ENCODE results near the gene CTIF.

The CTIF gene

DNA sequence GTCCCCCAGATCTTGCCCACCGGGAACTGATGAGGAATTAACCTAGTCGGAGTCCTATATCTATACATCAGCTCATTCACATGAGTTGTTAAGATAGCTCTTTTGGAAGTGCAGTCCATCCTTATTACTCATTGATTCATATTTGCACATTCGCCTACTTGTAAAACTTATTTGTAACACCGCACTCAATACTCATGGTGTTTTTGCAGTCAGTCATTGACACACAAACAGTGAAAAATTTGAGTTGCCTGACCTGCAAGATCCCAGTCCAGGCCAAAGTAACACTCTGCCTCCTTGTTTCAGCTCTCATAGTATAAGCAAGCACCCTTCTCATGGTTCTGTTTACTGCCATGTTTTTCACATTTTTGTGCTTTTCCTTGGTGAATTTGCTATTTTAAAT is 180.6 kb downstream of the CTIF start:
- DNase-seq (ENCODE audit: insufficient read length, low spot score), result no peak
- TF ChIP-seq SPI1 (IDR thresholded peaks at IDR 0.05; ENCODE audit: low read depth, low read length) (no peak), POLR2AphosphoS5 (IDR thresholded peaks at IDR 0.05; ENCODE audit: low read depth, low read length) (no peak), POU2F2 (IDR thresholded peaks at IDR 0.05; ENCODE audit: low read depth, low read length) (no peak), TAF1 (IDR thresholded peaks at IDR 0.05; ENCODE audit: low read depth, low read length) (no peak), PAX5 (IDR thresholded peaks at IDR 0.05; ENCODE audit: insufficient read depth, low read length, severe bottlenecking) (no peak), POLR2A (IDR thresholded peaks at IDR 0.05; ENCODE audit: low read depth, low read length) (no peak)
- peak; percentile 71 for FAIRE-seq

DNA sequence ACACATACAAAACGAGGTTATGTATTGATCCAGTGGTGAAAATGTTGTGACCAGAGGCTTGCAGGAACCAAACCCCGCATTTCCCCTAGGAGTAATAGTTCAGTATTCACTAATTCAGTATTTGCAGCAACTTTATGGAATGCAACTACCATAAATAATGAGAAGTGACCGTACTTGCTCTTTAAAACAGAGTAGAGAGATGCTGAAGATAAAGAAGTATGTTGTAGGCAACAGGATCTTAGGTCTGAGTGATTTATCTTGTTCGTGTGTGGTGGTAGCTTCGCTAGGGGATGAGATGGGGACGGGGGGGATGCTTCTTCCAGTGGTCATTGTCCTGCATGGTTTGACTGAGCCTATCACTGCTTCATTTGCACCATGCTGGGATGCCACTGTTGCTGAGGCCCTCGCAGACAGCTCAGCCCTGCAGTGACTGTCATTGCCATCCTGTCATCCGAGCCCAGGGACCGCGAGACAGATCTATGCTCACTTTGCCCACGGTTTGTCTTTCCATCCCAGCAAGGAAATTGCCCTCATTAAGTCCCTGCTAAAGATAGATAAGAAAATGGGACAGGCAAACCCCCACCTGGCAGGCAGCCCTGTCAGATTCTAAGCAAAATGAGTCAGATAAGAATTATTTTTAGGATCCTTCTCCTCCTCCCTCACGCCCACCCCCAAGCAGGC is 181.3 kb downstream of the CTIF start:
- FAIRE-seq, result peak; percentile 16
- DNase-seq (ENCODE audit: insufficient read length, low spot score), result no peak

DNA sequence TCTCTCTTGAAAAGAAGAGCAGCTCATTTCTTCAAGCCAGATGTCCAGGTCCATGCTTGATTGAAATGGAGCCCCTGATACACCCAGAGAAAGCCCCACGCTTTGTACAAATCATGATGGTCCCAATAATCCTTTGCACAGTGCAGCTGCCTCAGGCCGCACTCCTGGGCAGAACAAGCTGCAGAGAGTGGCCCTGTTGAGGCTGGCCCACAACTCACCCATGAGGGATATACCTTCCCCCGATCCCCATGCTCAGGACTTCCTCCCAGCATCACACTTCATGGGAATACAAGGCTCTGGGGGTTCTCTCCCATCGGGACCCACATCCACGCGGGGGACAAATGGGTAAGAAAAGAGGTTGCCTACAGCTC is 181.8 kb downstream of the CTIF start:
- TF ChIP-seq TAF1 (IDR thresholded peaks at IDR 0.05; ENCODE audit: low read depth, low read length) (no peak), SPI1 (IDR thresholded peaks at IDR 0.05; ENCODE audit: low read depth, low read length) (no peak)
- no peak for DNase-seq (ENCODE audit: insufficient read length, low spot score)
- FAIRE-seq, result no peak

More for the DNA sequence above, 181.3 kb downstream of the CTIF start:
- TF ChIP-seq PAX5 (IDR thresholded peaks at IDR 0.05; ENCODE audit: insufficient read depth, low read length, severe bottlenecking) (no peak), SPI1 (IDR thresholded peaks at IDR 0.05; ENCODE audit: low read depth, low read length) (no peak), TAF1 (IDR thresholded peaks at IDR 0.05; ENCODE audit: low read depth, low read length) (no peak), POLR2A (IDR thresholded peaks at IDR 0.05; ENCODE audit: low read depth, low read length) (no peak), POU2F2 (IDR thresholded peaks at IDR 0.05; ENCODE audit: low read depth, low read length) (no peak)

DNA sequence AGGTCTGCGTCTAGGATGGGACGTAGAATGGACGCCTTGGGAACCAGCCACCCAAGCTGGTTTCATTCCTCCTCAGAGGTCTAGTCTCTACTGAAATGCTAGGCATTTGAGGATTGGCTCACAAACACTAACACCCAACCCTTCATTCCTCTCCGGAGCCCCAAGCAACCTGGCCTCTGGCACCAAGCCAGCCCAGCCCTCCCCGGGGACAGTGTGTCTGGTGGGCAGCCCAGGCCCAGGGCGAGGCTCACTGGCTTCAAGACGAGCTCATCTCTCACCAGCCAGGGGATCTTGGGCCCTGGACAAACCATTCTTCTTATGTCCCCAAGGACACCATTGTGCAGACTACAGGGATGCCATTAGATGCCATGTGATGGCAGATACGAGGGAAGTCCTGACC is 182.5 kb downstream of the CTIF start:
- no peak for DNase-seq (ENCODE audit: insufficient read length, low spot score)
- no peak for FAIRE-seq
- TF ChIP-seq SPI1 (IDR thresholded peaks at IDR 0.05; ENCODE audit: low read depth, low read length), result no peak
- no peak for TF ChIP-seq POU2F2 (IDR thresholded peaks at IDR 0.05; ENCODE audit: low read depth, low read length)
- TF ChIP-seq PAX5 (IDR thresholded peaks at IDR 0.05; ENCODE audit: insufficient read depth, low read length, severe bottlenecking), result no peak
- TF ChIP-seq POLR2A (IDR thresholded peaks at IDR 0.05; ENCODE audit: low read depth, low read length), result no peak

DNA sequence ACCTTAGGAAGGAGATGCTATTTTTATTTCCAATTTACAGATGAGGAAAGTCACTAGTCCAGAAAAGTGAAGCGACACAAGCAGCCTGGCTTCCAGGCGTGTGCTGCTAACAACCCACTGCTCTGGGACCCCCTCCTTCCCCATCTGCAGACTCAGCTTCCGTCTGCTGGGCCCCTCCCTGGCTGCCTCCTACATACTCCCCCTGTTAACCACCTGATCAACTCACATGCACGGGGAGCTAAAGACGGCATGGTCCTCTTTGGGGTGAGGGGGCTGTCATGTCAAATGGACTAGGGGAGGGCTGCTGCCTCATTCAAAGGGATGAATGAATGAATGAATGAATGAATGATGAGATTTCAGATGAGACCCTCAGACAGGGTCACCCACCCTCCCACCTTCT is 184.2 kb downstream of the CTIF start:
- FAIRE-seq (no peak), DNase-seq (ENCODE audit: insufficient read length, low spot score) (no peak)
- no peak for TF ChIP-seq PAX5 (IDR thresholded peaks at IDR 0.05; ENCODE audit: insufficient read depth, low read length, severe bottlenecking)
- TF ChIP-seq TAF1 (IDR thresholded peaks at IDR 0.05; ENCODE audit: low read depth, low read length), result no peak
- no peak for TF ChIP-seq POLR2AphosphoS5 (IDR thresholded peaks at IDR 0.05; ENCODE audit: low read depth, low read length)
- TF ChIP-seq POLR2A (IDR thresholded peaks at IDR 0.05; ENCODE audit: low read depth, low read length), result no peak
- TF ChIP-seq POU2F2 (IDR thresholded peaks at IDR 0.05; ENCODE audit: low read depth, low read length), result no peak
- no peak for TF ChIP-seq SPI1 (IDR thresholded peaks at IDR 0.05; ENCODE audit: low read depth, low read length)

DNA sequence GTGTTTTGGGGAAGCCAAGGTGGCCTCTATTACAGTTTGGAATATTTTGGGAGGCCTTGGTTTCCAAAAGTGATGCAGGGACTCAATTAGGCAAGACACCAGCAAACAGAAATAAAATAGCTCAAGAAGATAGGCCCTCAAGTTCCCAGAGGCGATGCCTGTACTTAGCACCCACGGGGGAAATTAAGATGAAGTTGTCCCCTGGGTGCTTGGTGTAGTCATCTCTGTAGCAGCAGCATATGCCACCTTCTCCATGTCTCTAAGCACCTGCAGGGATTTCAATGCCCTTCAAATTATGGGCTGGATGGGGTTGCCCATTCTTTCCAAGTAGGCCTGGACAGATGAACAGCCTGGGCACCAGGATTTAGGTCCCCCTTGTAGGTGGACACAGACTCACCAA is 185.0 kb downstream of the CTIF start:
- DNase-seq (ENCODE audit: insufficient read length, low spot score) (no peak), FAIRE-seq (no peak)
- TF ChIP-seq POLR2AphosphoS5 (IDR thresholded peaks at IDR 0.05; ENCODE audit: low read depth, low read length) (no peak), POLR2A (IDR thresholded peaks at IDR 0.05; ENCODE audit: low read depth, low read length) (no peak), TAF1 (IDR thresholded peaks at IDR 0.05; ENCODE audit: low read depth, low read length) (no peak), POU2F2 (IDR thresholded peaks at IDR 0.05; ENCODE audit: low read depth, low read length) (no peak), PAX5 (IDR thresholded peaks at IDR 0.05; ENCODE audit: insufficient read depth, low read length, severe bottlenecking) (no peak), SPI1 (IDR thresholded peaks at IDR 0.05; ENCODE audit: low read depth, low read length) (no peak)

DNA sequence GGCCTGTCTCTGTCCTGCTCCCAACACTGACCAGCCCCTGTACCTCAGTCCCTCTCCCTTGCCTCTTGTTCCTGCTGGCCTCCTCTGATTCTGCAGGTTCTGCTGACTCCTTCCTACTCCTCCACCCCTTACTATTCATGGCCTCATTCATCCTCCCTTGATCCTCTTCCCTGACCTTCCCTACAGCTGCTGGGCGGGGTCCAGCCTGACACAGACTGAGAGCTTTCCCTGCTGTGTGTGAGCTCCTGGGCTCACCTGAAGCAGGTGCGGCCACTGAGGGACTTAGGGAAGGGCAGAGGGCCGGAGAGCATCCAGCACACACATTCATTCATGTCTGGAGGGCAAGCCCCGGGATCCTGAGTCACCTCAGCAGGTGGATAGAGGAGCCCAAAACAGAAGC is 185.6 kb downstream of the CTIF start:
- DNase-seq (ENCODE audit: insufficient read length, low spot score) (no peak), FAIRE-seq (no peak)
- TF ChIP-seq POLR2AphosphoS5 (IDR thresholded peaks at IDR 0.05; ENCODE audit: low read depth, low read length), result no peak
- no peak for TF ChIP-seq PAX5 (IDR thresholded peaks at IDR 0.05; ENCODE audit: insufficient read depth, low read length, severe bottlenecking)
- TF ChIP-seq TAF1 (IDR thresholded peaks at IDR 0.05; ENCODE audit: low read depth, low read length), result no peak
- no peak for TF ChIP-seq POLR2A (IDR thresholded peaks at IDR 0.05; ENCODE audit: low read depth, low read length)

DNA sequence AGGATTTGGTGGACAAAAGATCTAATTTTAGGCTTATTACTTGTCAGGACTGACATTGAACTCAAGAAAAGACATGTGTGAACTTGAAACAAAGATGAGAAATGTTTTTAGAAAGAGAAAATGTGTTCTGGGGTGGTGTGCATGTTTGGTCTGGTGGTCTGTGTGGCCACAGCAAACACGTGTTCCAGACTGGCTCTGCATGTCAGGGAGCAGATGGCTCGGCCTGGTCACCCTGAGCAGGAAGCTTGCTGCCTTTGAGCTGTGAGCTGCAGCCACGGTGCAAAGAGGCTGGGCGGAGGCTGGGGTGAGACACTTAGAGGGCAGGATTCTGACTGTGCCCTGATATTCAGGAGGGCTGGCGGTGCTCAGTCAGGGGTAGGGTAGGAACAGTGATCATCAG is 186.1 kb downstream of the CTIF start:
- TF ChIP-seq POLR2A (IDR thresholded peaks at IDR 0.05; ENCODE audit: low read depth, low read length) (no peak), TAF1 (IDR thresholded peaks at IDR 0.05; ENCODE audit: low read depth, low read length) (no peak), SPI1 (IDR thresholded peaks at IDR 0.05; ENCODE audit: low read depth, low read length) (no peak), POU2F2 (IDR thresholded peaks at IDR 0.05; ENCODE audit: low read depth, low read length) (no peak), PAX5 (IDR thresholded peaks at IDR 0.05; ENCODE audit: insufficient read depth, low read length, severe bottlenecking) (no peak), POLR2AphosphoS5 (IDR thresholded peaks at IDR 0.05; ENCODE audit: low read depth, low read length) (no peak)
- DNase-seq (ENCODE audit: insufficient read length, low spot score) (no peak), FAIRE-seq (no peak)

DNA sequence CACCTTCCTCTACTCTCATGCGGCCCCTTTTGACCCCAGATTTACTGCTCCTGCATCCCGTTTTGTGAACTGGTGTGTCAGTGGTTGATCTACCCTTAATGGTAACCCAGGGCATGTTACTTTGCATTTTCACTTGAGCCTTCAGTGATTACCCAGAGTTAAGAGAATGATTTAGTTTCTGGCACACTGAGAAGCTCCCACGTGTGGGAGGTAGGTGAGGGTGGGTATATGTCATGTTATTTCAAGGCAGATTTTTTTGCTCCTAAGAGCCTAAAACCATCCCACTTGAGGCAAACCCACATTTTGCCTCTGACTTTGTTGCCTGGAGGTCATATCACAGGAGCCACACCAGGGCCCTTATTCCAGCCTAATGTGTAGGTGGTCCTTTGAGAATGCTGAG is 186.7 kb downstream of the CTIF start:
- DNase-seq (ENCODE audit: insufficient read length, low spot score) (no peak), FAIRE-seq (no peak)
- TF ChIP-seq POLR2AphosphoS5 (IDR thresholded peaks at IDR 0.05; ENCODE audit: low read depth, low read length), result no peak
- TF ChIP-seq POU2F2 (IDR thresholded peaks at IDR 0.05; ENCODE audit: low read depth, low read length), result no peak
- no peak for TF ChIP-seq POLR2A (IDR thresholded peaks at IDR 0.05; ENCODE audit: low read depth, low read length)
- TF ChIP-seq PAX5 (IDR thresholded peaks at IDR 0.05; ENCODE audit: insufficient read depth, low read length, severe bottlenecking), result no peak
- no peak for TF ChIP-seq SPI1 (IDR thresholded peaks at IDR 0.05; ENCODE audit: low read depth, low read length)

DNA sequence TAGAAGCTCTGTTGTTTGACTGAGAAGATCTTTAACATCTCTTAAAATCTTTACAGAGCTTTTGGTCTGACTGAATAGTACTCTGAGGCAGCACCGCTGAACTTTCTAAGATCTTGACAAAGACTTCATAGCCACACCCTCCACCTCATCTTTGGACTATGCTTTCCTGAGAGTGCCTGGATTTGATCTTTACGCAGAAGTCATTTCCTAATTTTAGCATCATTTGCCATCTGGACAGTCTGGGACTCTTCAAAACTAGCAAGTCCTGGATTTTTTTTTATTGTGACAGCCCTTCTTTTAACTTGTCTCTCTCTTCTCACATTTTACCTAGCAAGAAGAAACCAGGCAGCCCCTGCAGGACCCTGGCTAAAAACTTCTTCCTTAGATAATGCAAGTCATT is 188.8 kb downstream of the CTIF start:
- no peak for FAIRE-seq
- DNase-seq (ENCODE audit: insufficient read length, low spot score), result no peak
- no peak for TF ChIP-seq SPI1 (IDR thresholded peaks at IDR 0.05; ENCODE audit: low read depth, low read length)
- TF ChIP-seq POU2F2 (IDR thresholded peaks at IDR 0.05; ENCODE audit: low read depth, low read length), result no peak
- TF ChIP-seq TAF1 (IDR thresholded peaks at IDR 0.05; ENCODE audit: low read depth, low read length), result no peak
- no peak for TF ChIP-seq POLR2A (IDR thresholded peaks at IDR 0.05; ENCODE audit: low read depth, low read length)
- TF ChIP-seq PAX5 (IDR thresholded peaks at IDR 0.05; ENCODE audit: insufficient read depth, low read length, severe bottlenecking), result no peak
- no peak for TF ChIP-seq POLR2AphosphoS5 (IDR thresholded peaks at IDR 0.05; ENCODE audit: low read depth, low read length)

Data from GM12891 (cell line).